Prostate gland (tissue), 2 donors: ENCODE measurements around the gene DSTYK. TPM values are rescaled to one million over a fixed set of nuclear protein-coding genes. Genes with fewer than 3 reads are reported as not detected.

Experiments used
- DNase-seq: peaks from one replicate; pipeline ENCODE4 v3.0.0-alpha.2; 2019; ENCODE audit warnings: low spot score
- H3K27ac ChIP-seq, 2 donors: fragments of 200-600 bp; sonication (generic); 2 replicates each; pipeline ENCODE4 v1.5.1; 2017 to 2019
- H3K27me3 ChIP-seq: fragments of 200-600 bp; sonication (generic); replicated peaks from 2 replicates; pipeline ENCODE4 v1.5.1; 2019; ENCODE audit not compliant: insufficient read depth
- H3K36me3 ChIP-seq, 2 donors: fragments of 200-600 bp; sonication (generic); 1 replicate in 1 of 2; 2 replicates in 1 of 2; pipeline versions ENCODE4 v1.5.1 to v1.8.1; 2017 to 2019
- H3K4me1 ChIP-seq: fragments of 200-600 bp; sonication (generic); replicated peaks from 2 replicates; pipeline ENCODE4 v1.5.1; 2019
- H3K4me3 ChIP-seq, 2 donors: fragments of 200-600 bp; sonication (generic); 2 replicates each; pipeline ENCODE4 v1.5.1; 2017 to 2019
- H3K9me3 ChIP-seq: fragments of 200-600 bp; sonication (generic); 2 replicates; pipeline ENCODE4 v1.5.1; 2017
- POLR2A ChIP-seq: fragments of 450-650 bp; IDR thresholded peaks from one replicate; pipeline ENCODE4 v1.6.1; 2016; ENCODE audit warnings: antibody characterized with exemption, mild to moderate bottlenecking
- POLR2AphosphoS5 ChIP-seq: sonication (generic); formaldehyde crosslinking; IDR thresholded peaks from one replicate; pipeline ENCODE4 v1.6.1; 2017; ENCODE audit warnings: antibody characterized with exemption
- intact Hi-C: fragments of 100-400 bp; cut with DNase I; formaldehyde crosslinking; loops from one replicate; pipeline ENCODE4 v1.14.2; 2022
- total RNA-seq, 2 donors: library from RNA; depleted of rRNA; stranded (reverse); fragments of >200 nt; gene quantifications; one replicate each; pipeline ENCODE4 v1.1.0, GENCODE V29; 2016
- TF ChIP-seq, protein P1 (sequence below), 4 experiments: fragments of 200-600 bp in 2 of 4; fragments of 450-650 bp in 2 of 4; sonication (generic) in 2 of 4; IDR thresholded peaks; 1 replicate in 3 of 4; 2 replicates in 1 of 4; pipeline ENCODE4 v1.5.1; 2016 to 2019; ENCODE audit warnings: antibody characterized with exemption in 4 of 4, mild to moderate bottlenecking in 2 of 4, moderate library complexity in 2 of 4

DSTYK gene
- total RNA-seq, 2 donors from 2014 or later = 9.7 to 16.9 TPM

DNA sequence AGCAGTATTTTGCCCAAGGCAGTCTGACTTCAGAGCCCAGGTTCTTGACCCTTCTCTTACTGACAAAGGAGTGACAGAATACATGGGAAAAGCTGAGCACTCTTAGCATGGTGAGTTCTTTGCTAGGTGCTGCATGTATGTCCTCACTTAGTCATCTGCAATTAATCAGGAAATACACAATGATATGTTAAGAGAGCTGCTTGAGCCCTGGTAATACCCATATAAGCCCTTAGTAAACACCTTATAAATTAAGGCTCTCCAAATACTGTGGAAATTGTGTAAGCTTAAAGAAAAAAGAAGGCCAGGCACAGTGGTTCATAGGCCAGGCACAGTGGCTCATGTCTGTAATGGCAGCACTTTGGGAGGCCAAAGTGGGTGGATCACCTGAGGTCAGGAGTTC, 113.3 kb downstream of the DSTYK start:
- no peak for DNase-seq
- peaks cover 5 to 20% of the 10 kb centered on the region in 2 donors for H3K36me3 ChIP-seq
- no peaks in the 10 kb centered on the region for H3K27me3 ChIP-seq
- no peaks in the 10 kb centered on the region for H3K9me3 ChIP-seq
- no peak overlapping the region for H3K4me3 ChIP-seq
- no peaks in the 10 kb centered on the region for H3K4me1 ChIP-seq
- no peak for TF ChIP-seq POLR2A
- TF ChIP-seq, protein P1, sequence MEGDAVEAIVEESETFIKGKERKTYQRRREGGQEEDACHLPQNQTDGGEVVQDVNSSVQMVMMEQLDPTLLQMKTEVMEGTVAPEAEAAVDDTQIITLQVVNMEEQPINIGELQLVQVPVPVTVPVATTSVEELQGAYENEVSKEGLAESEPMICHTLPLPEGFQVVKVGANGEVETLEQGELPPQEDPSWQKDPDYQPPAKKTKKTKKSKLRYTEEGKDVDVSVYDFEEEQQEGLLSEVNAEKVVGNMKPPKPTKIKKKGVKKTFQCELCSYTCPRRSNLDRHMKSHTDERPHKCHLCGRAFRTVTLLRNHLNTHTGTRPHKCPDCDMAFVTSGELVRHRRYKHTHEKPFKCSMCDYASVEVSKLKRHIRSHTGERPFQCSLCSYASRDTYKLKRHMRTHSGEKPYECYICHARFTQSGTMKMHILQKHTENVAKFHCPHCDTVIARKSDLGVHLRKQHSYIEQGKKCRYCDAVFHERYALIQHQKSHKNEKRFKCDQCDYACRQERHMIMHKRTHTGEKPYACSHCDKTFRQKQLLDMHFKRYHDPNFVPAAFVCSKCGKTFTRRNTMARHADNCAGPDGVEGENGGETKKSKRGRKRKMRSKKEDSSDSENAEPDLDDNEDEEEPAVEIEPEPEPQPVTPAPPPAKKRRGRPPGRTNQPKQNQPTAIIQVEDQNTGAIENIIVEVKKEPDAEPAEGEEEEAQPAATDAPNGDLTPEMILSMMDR (IDR thresholded peaks at IDR 0.05) = no peak
- TF ChIP-seq POLR2AphosphoS5 = no peak
- intact Hi-C loops = no loop called here
- H3K27ac ChIP-seq = no peak overlapping the region

DNA sequence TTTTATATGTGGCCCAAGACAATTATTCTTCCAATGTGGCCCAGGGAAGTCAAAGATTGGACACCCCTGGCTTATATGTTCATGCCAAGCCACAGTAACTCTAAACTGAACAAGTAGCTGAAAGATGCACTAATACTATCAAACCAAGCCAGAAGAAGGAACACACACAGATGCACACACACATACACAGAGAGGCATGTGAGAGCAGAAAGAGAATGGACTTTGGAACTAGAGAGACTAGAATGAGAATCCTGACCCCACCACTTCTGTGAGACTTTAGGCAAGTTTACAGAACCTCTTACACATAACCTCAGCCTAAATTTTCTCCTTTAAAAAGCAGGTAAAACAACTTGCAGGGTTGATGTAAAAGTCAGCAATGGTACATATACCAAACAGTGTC, 116.1 kb downstream of the DSTYK start:
- H3K9me3 ChIP-seq = no peaks in the 10 kb centered on the region
- intact Hi-C loops = no loop called here
- H3K36me3 ChIP-seq = peaks cover 3 to 10% of the 10 kb centered on the region in 2 donors

More for the DNA sequence above, 116.1 kb downstream of the DSTYK start:
- H3K4me3 ChIP-seq = no peak overlapping the region
- DNase-seq = no peak
- H3K27me3 ChIP-seq = no peaks in the 10 kb centered on the region
- no peak overlapping the region for H3K27ac ChIP-seq
- TF ChIP-seq, protein P1 (IDR thresholded peaks at IDR 0.05) = no peak
- no peak for TF ChIP-seq POLR2A
- TF ChIP-seq POLR2AphosphoS5 = no peak
- H3K4me1 ChIP-seq = no peaks in the 10 kb centered on the region

Other genes with a start within 250 kb of the DSTYK start
- gene CNTN2, start 168.5 kb downstream of the DSTYK start, total RNA-seq = 1 to 10 TPM in 1 of 2 donors, not detected in 1; 5.1 TPM
- 1 to 10 TPM in 1 of 2 donors, under 1 TPM in 1; 0.73 to 2.2 TPM for gene TMEM81, start 127.2 kb downstream of the DSTYK start, total RNA-seq
- gene RBBP5, start 89.7 kb downstream of the DSTYK start, total RNA-seq = 10 to 100 TPM; 15.0 to 15.1 TPM
- gene TMCC2, start 16.2 kb upstream of the DSTYK start, total RNA-seq = 10 to 100 TPM in 1 of 2 donors, 1 to 10 TPM in 1; 1.5 to 10.6 TPM
- gene NUAK2, start 110.0 kb upstream of the DSTYK start, total RNA-seq = 10 to 100 TPM in 1 of 2 donors, 1 to 10 TPM in 1; 3.7 to 20.0 TPM
- 10 to 100 TPM in 1 of 2 donors, not detected in 1; 15.6 TPM for gene KLHDC8A, start 145.2 kb upstream of the DSTYK start, total RNA-seq
- gene LEMD1, start 210.4 kb upstream of the DSTYK start, total RNA-seq = 10 to 100 TPM in 1 of 2 donors, under 1 TPM in 1; 0.68 to 22.0 TPM
- gene BLACAT1, start 244.3 kb upstream of the DSTYK start, total RNA-seq = 1 to 10 TPM in 1 of 2 donors, not detected in 1; 6.8 TPM